HG03108 (cell line): ENCODE results near the gene PYDC1.
"Not testable (repeated sequence)": the region's sequence is repeated elsewhere in the genome, so short reads cannot be mapped to it uniquely, and the experiment has no call there.

Source experiments
- ATAC-seq: cut with Tn5 transposase; IDR thresholded peaks from one replicate; pipeline ENCODE4 v1.9.1; 2021; ENCODE audit warnings: moderate library complexity; ENCODE audit not compliant: unreplicated experiment

The PYDC1 gene

GRCh38 chr16:31216422-31217135 is at the start of gene PYDC1:
PYDC1 (minus strand) TSS chr16:31217135; CDS start chr16:31217028, 107 bp downstream.
- no peak for ATAC-seq

- ATAC-seq, result peak; percentile 90
Measured at GRCh38 chr16:31265329-31266245, 48.7 kb upstream of the PYDC1 start.

- no peak for ATAC-seq
Measured at GRCh38 chr16:31262084-31262483, 45.1 kb upstream of the PYDC1 start.

- no peak for ATAC-seq
Measured at GRCh38 chr16:31260136-31260931, 43.4 kb upstream of the PYDC1 start.

GRCh38 chr16:31258366-31258765 is 41.4 kb upstream of the PYDC1 start:
- ATAC-seq, result no peak

- ATAC-seq, result no peak
Measured at GRCh38 chr16:31256466-31256865, 39.5 kb upstream of the PYDC1 start.

- ATAC-seq, result no peak
Measured at GRCh38 chr16:31253642-31254045, 36.7 kb upstream of the PYDC1 start.

- no peak for ATAC-seq
Measured at GRCh38 chr16:31251435-31251834, 34.5 kb upstream of the PYDC1 start.

GRCh38 chr16:31250782-31251384 is 33.9 kb upstream of the PYDC1 start:
- ATAC-seq, result no peak

- ATAC-seq, result no peak
Measured at GRCh38 chr16:31248344-31248743, 31.4 kb upstream of the PYDC1 start.

GRCh38 chr16:31246296-31246695 is 29.4 kb upstream of the PYDC1 start:
- no peak for ATAC-seq

- ATAC-seq, result not testable (repeated sequence)
Measured at GRCh38 chr16:31245598-31245997, 28.7 kb upstream of the PYDC1 start.

GRCh38 chr16:31243734-31244670 is 27.1 kb upstream of the PYDC1 start:
- no peak for ATAC-seq

GRCh38 chr16:31242206-31242605 is 25.3 kb upstream of the PYDC1 start:
- ATAC-seq, result no peak

GRCh38 chr16:31238041-31238440 is 21.1 kb upstream of the PYDC1 start:
- ATAC-seq, result no peak

GRCh38 chr16:31229501-31229900 is 12.6 kb upstream of the PYDC1 start:
- no peak for ATAC-seq

- ATAC-seq, result no peak
Measured at GRCh38 chr16:31228206-31228605, 11.3 kb upstream of the PYDC1 start.

GRCh38 chr16:31225193-31225592 is 8.3 kb upstream of the PYDC1 start:
- no peak for ATAC-seq

GRCh38 chr16:31224092-31224955 is 7.4 kb upstream of the PYDC1 start:
- no peak for ATAC-seq
